ENCODE results near the gene MTHFD2L. TPM values are rescaled to one million over a fixed set of nuclear protein-coding genes. Genes with fewer than 3 reads are reported as not detected.

The MTHFD2L gene
- total RNA-seq, 2 donors from 2014 or later, result 9.5 to 12.6 TPM

DNA sequence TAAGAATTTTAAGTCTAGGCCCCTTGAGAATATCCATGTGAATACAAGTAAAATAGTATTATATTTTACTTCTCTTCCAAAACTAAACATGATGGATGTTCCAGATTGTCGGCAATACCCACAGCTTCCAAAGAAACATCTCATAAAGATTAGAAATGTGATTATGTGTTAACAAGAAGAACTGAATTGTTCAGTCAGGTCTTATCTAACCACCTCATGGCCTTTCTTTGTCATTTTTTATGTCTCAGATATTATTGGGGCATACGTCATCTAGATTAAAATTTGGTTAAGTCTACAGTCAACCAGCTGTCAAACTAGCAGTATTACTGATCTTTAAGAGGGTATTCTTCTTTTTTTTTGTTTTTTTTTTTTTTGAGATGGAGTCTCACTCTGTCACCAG, 160.4 kb downstream of the MTHFD2L start:
- H3K36me3 ChIP-seq, result no peaks in the 10 kb centered on the region
- peaks cover 3% of the 10 kb centered on the region for H3K4me1 ChIP-seq
- intact Hi-C loops (cut with DNase I), result no loop called here
- no peaks in the 10 kb centered on the region for H3K9me3 ChIP-seq
- no peak overlapping the region for H3K9ac ChIP-seq (ENCODE audit: low read depth in 2 of 2, low read length in 2 of 2)
- H3K27ac ChIP-seq, result no peak overlapping the region
- no peaks in the 10 kb centered on the region for H3K27me3 ChIP-seq
- H3K4me3 ChIP-seq, result no peak overlapping the region
- TF ChIP-seq CTCF (IDR thresholded peaks at IDR 0.05), result no peak
- DNase-seq, result no peak

- Histone ChIP-seq H3K4me3 (no peak overlapping the region), H3K27me3 (no peaks in the 10 kb centered on the region), H3K9me3 (no peaks in the 10 kb centered on the region), H3K9ac (ENCODE audit: low read depth in 2 of 2, low read length in 2 of 2) (no peak overlapping the region), H3K36me3 (no peaks in the 10 kb centered on the region), H3K4me1 (peaks cover 3% of the 10 kb centered on the region), H3K27ac (no peak overlapping the region)
- no peak for TF ChIP-seq CTCF (IDR thresholded peaks at IDR 0.05)
- intact Hi-C loops (cut with DNase I), result no loop called here
- no peak for DNase-seq
Observed at GRCh38 chr4:74319470-74319869, 161.6 kb downstream of the MTHFD2L start.

DNA sequence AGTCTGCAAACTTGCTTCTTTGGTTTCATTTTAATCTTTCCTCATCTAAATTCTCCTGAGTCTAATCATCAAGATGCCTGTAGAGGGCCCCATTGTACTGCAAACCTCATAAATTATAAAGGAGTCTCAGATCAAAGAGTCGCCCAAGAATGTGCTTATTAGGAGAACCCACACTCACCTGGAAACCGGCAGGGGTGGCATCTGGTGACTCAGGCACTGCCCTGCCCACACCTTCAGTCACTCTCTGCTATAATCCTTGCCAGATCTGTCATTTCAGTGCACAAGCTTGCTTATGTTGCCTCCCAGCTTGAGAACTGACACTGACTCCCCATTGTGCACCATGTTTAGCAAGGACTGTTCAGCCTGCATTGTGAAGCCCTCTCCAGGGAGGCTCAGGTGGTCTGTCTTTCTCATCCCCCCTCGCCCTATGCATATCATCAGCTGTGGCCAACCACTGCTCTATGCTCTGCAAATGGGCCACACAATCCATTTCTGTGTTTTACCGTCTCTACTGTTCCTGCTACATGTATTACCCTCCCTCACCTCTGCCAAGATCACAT, 162.7 kb downstream of the MTHFD2L start:
- intact Hi-C loops (cut with DNase I), result loop anchor here (5.0 kb wide), 1 partner anchor 352 kb away; no protein-coding TSS in a partner anchor
- Histone ChIP-seq H3K27ac (no peak overlapping the region), H3K4me3 (no peak overlapping the region), H3K4me1 (peaks cover 3% of the 10 kb centered on the region), H3K9me3 (no peaks in the 10 kb centered on the region), H3K27me3 (no peaks in the 10 kb centered on the region), H3K36me3 (no peaks in the 10 kb centered on the region), H3K9ac (ENCODE audit: low read depth in 2 of 2, low read length in 2 of 2) (no peak overlapping the region)
- peak; percentile 50 for DNase-seq
- peak; percentile 50 for TF ChIP-seq CTCF (IDR thresholded peaks at IDR 0.05)

GRCh38 chr4:74322301-74322700, 164.4 kb downstream of the MTHFD2L start:
- no peak for TF ChIP-seq CTCF (IDR thresholded peaks at IDR 0.05)

GRCh38 chr4:74323663-74324062, 165.7 kb downstream of the MTHFD2L start:
- Histone ChIP-seq H3K27me3 (no peaks in the 10 kb centered on the region), H3K4me1 (peaks cover 3% of the 10 kb centered on the region), H3K27ac (no peak overlapping the region), H3K9me3 (no peaks in the 10 kb centered on the region), H3K36me3 (no peaks in the 10 kb centered on the region), H3K4me3 (no peak overlapping the region), H3K9ac (ENCODE audit: low read depth in 2 of 2, low read length in 2 of 2) (no peak overlapping the region)
- no peak for DNase-seq
- intact Hi-C loops (cut with DNase I), result loop anchor here (5.0 kb wide), 1 partner anchor 349 kb away; no protein-coding TSS in a partner anchor
- TF ChIP-seq CTCF (IDR thresholded peaks at IDR 0.05), result no peak

More at GRCh38 chr4:74322301-74322700, 164.4 kb downstream of the MTHFD2L start:
- H3K9ac ChIP-seq (ENCODE audit: low read depth in 2 of 2, low read length in 2 of 2), result no peak overlapping the region
- no peak for DNase-seq
- no peaks in the 10 kb centered on the region for H3K9me3 ChIP-seq
- H3K27me3 ChIP-seq, result no peaks in the 10 kb centered on the region
- no peaks in the 10 kb centered on the region for H3K36me3 ChIP-seq
- peaks cover 3% of the 10 kb centered on the region for H3K4me1 ChIP-seq
- no peak overlapping the region for H3K27ac ChIP-seq
- no peak overlapping the region for H3K4me3 ChIP-seq
- intact Hi-C loops (cut with DNase I), result loop anchor here (5.0 kb wide), 1 partner anchor 350 kb away; no protein-coding TSS in a partner anchor
